Measurements from ENCODE around the gene BTD.

The BTD gene

DNA sequence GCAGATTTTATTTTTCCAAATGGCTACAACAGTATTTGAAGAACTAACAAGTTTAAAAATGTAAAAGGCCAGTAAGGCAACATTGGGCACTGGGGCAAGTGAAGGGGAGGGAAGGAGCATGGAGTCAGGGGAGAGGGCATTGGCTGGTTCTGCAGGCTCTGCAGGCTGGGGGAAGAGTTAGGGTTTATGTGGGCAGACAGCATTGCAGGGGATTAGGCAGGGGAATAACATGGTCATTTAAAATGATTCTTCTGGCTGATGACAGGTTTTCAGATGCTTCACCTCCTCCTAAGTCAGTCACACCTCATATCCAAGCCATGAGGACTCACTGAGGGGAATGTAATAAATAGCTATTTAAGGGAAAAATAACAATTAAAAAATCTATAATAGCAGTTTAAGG is 52.6 kb downstream of the BTD start:
- TF ChIP-seq EZH2phosphoT487 (IDR thresholded peaks at IDR 0.05; ENCODE audit: borderline replicate concordance, low read length): no peak
- TF ChIP-seq, protein P1, sequence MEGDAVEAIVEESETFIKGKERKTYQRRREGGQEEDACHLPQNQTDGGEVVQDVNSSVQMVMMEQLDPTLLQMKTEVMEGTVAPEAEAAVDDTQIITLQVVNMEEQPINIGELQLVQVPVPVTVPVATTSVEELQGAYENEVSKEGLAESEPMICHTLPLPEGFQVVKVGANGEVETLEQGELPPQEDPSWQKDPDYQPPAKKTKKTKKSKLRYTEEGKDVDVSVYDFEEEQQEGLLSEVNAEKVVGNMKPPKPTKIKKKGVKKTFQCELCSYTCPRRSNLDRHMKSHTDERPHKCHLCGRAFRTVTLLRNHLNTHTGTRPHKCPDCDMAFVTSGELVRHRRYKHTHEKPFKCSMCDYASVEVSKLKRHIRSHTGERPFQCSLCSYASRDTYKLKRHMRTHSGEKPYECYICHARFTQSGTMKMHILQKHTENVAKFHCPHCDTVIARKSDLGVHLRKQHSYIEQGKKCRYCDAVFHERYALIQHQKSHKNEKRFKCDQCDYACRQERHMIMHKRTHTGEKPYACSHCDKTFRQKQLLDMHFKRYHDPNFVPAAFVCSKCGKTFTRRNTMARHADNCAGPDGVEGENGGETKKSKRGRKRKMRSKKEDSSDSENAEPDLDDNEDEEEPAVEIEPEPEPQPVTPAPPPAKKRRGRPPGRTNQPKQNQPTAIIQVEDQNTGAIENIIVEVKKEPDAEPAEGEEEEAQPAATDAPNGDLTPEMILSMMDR (IDR thresholded peaks at IDR 0.05; ENCODE audit: low read depth, low read length, poor library complexity, severe bottlenecking): no peak
- Histone ChIP-seq H3K4me2 (ENCODE audit: low read length) (no peak overlapping the region), H3K9me2 (replicated peaks; ENCODE audit: control insufficient read depth, low read length) (no peaks in the 10 kb centered on the region), H3K9me3 (ENCODE audit: control insufficient read depth, insufficient read depth, low read length) (peaks cover 8% of the 10 kb centered on the region; the same call in 1 of the 2 replicates), H4K20me1 (ENCODE audit: control insufficient read depth, insufficient read depth, low read depth, low read length) (no peaks in the 10 kb centered on the region), H3K79me2 (ENCODE audit: control insufficient read depth, low read length) (no peaks in the 10 kb centered on the region), H3F3A (ENCODE audit: control insufficient read depth, insufficient read depth) (no peaks in the 10 kb centered on the region), H3K4me1 (ENCODE audit: control insufficient read depth, low read length) (0 out of 2 replicates have a peak, but pooled peaks cover 5% of the 10 kb centered on the region), H3K27ac (ENCODE audit: low read depth, low read length) (no peak overlapping the region), H3K36me3 (ENCODE audit: control insufficient read depth, low read length) (no peaks in the 10 kb centered on the region), H3K27me3 (ENCODE audit: control insufficient read depth, low read length) (no peaks in the 10 kb centered on the region), H3K4me3 (ENCODE audit: low read length) (no peak overlapping the region)

DNA sequence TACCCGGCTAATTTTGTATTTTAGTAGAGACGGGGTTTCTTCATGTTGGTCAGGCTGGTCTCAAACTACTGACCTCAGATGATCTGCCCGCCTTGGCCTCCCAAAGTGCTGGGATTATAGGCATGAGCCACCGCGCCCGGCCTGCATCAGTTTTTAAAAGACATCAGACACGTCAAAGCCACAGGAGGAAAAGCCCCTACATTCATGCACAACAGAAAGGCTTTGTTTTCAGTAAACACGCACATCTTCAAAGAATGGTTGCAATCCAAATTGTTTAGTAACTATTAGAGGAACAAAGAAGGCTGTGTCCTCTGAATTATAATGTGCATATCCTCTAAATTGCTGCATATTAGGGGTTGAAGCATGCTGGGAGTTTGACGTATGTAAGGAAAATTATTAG is 53.3 kb downstream of the BTD start:
- TF ChIP-seq, protein P1 (IDR thresholded peaks at IDR 0.05; ENCODE audit: low read depth, low read length, poor library complexity, severe bottlenecking): no peak
- no peak for TF ChIP-seq EZH2phosphoT487 (IDR thresholded peaks at IDR 0.05; ENCODE audit: borderline replicate concordance, low read length)
- H3F3A ChIP-seq (ENCODE audit: control insufficient read depth, insufficient read depth): no peaks in the 10 kb centered on the region
- H3K4me2 ChIP-seq (ENCODE audit: low read length): no peak overlapping the region
- no peaks in the 10 kb centered on the region for H3K9me2 ChIP-seq (replicated peaks; ENCODE audit: control insufficient read depth, low read length)
- no peaks in the 10 kb centered on the region for H3K79me2 ChIP-seq (ENCODE audit: control insufficient read depth, low read length)
- 0 out of 2 replicates have a peak, but pooled peaks cover under 1% of the 10 kb centered on the region for H3K4me1 ChIP-seq (ENCODE audit: control insufficient read depth, low read length)
- H3K9me3 ChIP-seq (ENCODE audit: control insufficient read depth, insufficient read depth, low read length): peaks cover 8% of the 10 kb centered on the region; the same call in 1 of the 2 replicates
- no peaks in the 10 kb centered on the region for H3K36me3 ChIP-seq (ENCODE audit: control insufficient read depth, low read length)
- no peaks in the 10 kb centered on the region for H4K20me1 ChIP-seq (ENCODE audit: control insufficient read depth, insufficient read depth, low read depth, low read length)
- H3K27me3 ChIP-seq (ENCODE audit: control insufficient read depth, low read length): no peaks in the 10 kb centered on the region
- H3K27ac ChIP-seq (ENCODE audit: low read depth, low read length): no peak overlapping the region
- H3K4me3 ChIP-seq (ENCODE audit: low read length): no peak overlapping the region

DNA sequence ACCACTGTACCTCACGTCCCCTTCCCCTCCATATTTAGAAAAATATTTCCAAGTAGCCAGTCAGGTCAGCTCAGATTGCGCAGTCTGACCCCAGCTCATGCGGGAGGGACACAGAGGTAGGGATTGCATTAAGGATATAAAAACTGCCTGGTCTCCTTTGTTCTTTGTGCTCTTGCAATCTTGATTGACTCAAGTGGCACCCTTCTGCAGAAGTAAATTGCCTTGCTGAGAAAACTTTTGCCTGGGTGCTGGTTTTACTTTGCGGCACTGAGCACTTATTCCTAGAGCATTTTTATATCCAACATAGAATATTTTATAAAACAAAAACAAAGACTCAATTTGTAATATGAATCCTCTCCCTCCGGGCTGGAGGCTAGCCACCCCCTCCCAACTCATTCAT is 54.8 kb downstream of the BTD start:
- Histone ChIP-seq H3K4me1 (ENCODE audit: control insufficient read depth, low read length) (no peaks in the 10 kb centered on the region), H3K27me3 (ENCODE audit: control insufficient read depth, low read length) (no peaks in the 10 kb centered on the region), H3K9me3 (ENCODE audit: control insufficient read depth, insufficient read depth, low read length) (peaks cover 8% of the 10 kb centered on the region; the same call in 1 of the 2 replicates), H3K36me3 (ENCODE audit: control insufficient read depth, low read length) (no peaks in the 10 kb centered on the region), H4K20me1 (ENCODE audit: control insufficient read depth, insufficient read depth, low read depth, low read length) (no peaks in the 10 kb centered on the region), H3K79me2 (ENCODE audit: control insufficient read depth, low read length) (no peaks in the 10 kb centered on the region), H3K9me2 (replicated peaks; ENCODE audit: control insufficient read depth, low read length) (no peaks in the 10 kb centered on the region), H3K27ac (ENCODE audit: low read depth, low read length) (no peak overlapping the region), H3K4me3 (ENCODE audit: low read length) (no peak overlapping the region), H3F3A (ENCODE audit: control insufficient read depth, insufficient read depth) (no peaks in the 10 kb centered on the region), H3K4me2 (ENCODE audit: low read length) (no peak overlapping the region)
- TF ChIP-seq EZH2phosphoT487 (IDR thresholded peaks at IDR 0.05; ENCODE audit: borderline replicate concordance, low read length): no peak
- TF ChIP-seq, protein P1 (IDR thresholded peaks at IDR 0.05; ENCODE audit: low read depth, low read length, poor library complexity, severe bottlenecking): no peak

Measured in DOHH2 (cell line).